Stimulated activated CD4-positive, alpha-beta T cell treated with anti-CD3 and anti-CD28 coated beads, Interleukin-1b, Interleukin-23, amount 100 ng/mL, for 48 hours (primary cell): ENCODE measurements around the gene THADA.
A peak's percentile ranks its signal among the peaks of the same experiment; 100 is the strongest.
"Not testable (repeated sequence)": the region's sequence is repeated elsewhere in the genome, so short reads cannot be mapped to it uniquely, and the experiment has no call there.

ENCODE experiments used
- DNase-seq: peaks from one replicate; pipeline ENCODE4 v3.0.0-alpha.2; 2020

THADA gene

DNA sequence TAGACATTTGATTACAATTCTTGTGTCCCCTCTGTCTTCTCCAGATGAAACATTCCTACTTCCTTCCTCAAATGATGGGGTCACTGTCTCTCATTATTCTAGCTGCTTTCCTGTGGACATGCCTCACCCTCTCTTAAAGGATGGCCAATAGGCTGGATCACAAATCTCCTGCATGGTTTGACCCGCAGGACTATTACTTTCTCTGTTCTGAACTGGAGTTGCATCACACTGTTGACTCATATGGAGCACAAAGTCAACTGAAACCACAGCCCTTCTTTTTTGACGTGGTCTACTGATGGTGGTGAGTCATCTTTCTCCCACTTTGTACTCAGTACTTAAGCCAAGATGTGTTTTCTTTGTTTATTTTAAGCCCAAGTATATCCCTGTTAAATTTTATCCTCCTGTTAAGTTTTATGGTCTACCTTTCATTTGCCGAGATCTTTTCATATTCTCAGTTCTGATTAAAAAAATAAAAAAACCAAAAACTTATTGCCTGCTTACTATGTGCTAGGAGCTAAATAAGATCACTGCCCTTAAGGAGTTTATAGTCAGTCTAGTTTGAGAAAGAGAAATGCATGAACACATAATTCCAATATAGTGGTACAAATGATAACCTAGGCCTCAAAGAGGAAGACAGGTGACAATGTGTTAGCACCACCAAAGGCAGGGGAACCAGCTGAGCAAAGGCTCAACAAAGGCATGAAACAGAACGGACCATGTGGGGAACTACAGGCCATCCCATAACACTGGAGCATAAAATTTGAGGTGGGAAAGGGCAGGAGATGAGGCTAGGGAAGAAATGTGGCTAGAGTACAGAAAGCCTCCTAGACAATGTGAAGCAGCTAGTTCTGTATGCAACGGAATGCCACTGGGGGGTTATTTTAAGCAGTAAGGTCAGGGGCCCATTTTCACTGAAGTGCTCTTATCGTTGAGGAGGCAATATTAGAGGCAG is 301.8 kb downstream of the THADA start:
- peak; percentile 62 for DNase-seq

DNA sequence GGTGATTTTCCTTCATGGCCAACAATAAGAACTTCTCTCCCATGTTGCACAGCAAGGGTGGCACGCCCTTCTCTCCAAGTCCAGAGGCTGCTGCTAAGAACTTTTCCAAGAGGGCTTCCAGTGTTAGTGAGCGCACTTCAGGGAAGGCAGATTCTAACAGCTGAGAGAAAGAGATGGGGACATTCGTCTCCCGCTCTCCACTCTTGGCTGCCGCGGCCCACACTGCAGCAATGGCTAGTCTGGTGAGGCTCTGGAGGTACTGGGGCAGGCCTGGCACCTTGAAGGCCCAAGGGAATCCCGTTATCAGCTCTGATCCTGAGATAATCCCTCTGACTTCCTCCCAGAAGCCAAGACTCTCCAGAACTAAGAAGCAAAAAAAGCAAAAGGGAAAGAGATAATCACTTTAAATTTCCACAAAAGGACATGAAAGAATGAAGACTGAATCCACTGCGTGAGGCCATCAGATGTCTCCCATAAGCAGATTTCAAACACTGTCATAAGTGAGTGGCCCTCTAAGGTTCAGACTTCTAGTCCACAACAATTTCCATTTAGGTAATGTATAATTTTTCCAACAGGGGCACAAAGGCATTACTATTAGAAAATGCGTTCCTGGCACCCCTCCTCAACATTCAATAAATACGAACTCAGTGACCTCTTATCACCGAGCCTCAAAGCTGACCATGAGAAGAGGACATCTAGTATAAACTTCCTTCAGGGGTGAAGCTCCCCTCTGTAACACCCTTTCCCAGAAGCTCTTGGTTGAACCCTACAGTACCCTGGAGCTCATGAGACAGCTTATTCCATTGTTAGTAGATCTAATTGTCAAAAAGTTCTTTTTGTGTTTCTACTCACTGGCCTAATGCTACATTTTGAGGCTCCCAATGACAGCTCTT is 302.7 kb downstream of the THADA start:
- DNase-seq: no peak

DNA sequence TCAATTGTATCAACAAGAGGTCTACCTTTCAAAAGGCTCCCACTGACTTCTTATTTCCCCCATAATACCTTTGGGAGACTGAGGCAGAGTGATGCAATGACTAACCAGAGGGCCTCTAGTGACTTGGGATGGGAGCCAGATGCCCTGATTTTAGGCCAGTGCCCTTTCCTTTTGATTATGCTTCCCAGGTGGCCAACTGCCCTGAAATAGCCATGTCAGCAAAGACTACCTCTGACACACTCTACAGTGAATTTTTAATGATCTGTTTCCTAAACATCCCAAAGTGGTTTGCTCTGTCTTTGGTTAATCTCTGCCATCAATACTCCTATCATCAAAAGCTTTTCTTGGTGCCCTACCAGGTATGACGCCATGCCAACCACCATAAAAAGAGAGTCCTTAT is 303.5 kb downstream of the THADA start:
- DNase-seq: no peak

DNA sequence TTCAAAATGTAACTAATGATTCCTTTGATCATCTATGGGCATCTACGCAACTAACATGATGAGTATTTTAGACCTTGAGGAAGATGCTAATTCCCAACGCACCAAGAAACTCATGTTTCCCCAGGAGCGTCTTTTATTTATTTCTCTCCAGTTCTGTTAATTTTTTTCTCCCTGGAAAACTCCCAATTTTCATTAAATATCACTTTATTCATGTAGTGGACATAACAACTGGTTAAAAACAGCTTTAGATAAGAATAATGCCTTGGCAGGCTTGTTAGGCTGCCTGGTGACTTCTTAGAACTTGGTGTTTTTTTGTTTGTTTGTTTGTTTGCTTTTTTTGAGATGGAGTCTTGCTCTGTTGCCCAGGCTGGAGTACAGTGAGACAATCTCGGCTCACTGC is 306.5 kb downstream of the THADA start:
- no peak for DNase-seq

DNA sequence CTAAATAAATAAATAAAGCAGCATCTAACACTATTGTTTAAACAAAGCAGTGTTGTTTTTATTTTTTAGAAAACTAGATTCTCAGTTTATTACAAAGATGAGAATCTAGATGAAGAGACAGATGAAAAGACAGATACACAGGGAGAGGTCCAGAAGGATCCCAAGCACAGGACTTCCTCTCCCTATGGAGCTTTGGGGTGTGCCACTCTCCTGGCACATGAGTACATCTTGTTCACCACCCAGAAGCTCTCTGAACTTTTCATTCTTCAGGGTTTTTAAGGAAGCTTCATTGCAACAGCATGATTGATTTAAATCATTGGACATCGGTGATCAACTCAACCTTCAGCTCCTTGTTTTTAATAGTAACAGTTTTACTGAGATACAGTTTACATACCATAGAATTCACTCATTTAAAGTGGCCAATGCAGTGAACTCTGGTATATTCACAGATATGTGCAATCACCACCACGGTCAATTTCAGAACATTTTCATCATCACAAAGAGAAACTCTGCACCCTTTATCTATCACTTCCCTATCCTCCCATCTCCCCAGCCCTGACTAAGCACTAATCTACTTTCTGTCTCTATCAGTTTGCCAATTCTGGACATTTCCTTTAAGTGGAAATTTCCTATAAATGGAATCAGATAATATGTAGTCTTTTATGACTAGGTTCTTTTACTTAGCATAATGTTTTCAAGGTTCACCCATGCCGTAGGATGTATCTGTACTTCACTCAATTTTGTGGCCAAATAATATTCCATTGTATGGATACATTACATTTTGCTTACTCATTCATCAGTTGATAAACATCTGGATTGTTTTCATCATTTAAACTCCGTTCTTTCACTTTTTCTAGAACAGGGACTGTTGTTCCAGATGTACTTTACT is 307.2 kb downstream of the THADA start:
- DNase-seq: no peak

DNA sequence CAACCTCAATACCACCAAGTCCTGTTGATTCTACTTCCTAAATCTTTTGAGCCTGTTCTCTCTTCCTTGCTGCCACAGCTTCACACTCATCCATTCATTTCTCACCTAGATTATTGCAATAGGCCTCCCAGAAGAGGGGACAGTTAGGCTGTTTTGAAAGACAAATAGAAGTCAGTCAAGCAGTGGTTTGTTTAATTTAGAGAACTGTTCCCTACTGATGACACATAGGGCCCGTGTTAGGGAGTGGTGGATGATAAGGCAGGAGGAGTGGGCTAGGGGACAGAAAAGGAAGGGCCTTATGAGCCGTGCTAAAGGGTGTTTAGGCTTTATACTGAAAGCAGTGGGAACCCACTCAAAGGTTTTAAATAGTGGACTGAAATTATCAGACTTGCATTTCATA is 309.9 kb downstream of the THADA start:
- DNase-seq: no peak

DNA sequence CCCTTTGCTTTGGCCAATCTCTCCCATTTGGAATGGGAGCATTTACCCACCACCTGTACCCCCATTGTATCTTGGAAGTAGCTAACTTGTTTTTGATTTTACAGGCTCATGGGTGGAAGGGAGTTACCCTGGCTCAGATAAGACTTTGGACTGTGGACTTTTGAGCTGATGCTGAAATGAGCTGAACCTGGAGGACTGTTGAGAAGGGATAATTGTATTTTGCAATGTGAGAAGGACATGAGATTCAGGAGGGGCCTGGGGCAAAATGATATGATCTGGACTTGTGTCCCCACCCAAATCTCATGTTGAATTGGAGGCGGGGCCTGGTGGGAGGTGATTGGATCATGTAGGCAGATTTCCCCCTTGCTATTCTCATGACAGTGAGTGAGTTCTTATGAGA is 310.9 kb downstream of the THADA start:
- no peak for DNase-seq

DNA sequence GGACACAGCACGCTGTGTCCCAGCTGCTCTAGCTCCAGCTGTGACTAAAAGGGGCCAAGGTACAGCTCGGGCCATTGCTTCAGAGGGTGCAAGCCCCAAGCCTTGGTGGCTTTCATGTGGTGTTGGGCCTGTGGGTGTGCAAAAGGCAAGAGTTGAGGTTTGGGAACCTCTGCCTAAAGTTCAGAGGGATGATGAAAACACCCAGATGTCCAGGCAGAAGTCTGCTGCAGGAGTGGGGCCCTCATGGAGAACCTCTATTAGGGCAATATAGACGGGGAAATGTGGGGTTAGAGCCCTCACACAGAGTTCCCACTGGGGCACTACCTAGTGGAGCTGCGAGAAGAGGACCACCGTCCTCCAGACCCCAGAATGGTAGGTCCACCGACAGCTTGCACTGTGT is 311.5 kb downstream of the THADA start:
- DNase-seq: not testable (repeated sequence)

DNA sequence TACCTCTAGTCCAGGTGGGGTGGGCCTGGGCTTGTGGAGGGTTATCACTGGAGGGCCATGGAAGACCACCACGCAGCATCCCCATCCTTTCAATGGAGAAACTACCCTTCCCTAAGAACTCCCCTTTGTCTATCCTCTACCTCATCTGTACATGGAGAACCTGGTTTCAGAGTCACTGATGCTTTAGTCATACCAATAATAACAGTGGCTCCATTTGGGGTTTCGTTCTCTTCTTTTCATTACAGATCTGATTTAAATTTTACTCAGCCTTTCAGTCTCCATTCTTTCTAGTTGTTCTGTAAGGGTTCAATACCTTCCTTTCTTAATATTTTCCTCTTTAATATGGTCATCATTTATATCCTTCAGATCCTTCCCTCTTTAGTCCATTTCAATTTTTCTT is 314.8 kb downstream of the THADA start:
- no peak for DNase-seq

DNA sequence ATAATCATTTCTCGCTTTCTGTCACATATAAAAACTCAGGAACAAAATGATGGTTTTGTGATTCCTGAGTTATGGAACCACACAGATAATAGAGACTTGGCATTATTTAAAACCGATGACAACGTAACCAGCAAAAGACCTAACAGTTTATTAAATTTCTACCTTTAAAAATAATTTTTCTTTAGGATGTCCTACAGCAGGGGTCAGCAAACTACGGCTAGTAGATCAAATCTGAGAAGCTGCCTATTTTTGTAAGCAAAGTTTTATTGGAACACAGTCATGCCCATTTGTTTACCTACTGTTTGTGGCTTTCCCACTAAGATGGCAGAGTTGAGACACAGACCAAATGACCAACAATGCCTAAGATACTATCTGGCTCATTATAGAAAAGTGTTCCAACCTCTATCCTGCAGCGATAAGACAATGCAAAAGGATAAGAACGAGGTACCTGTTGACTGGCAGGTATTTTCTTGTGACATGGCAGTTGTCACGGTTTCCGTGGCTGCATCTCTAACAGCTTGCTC is 316.5 kb downstream of the THADA start:
- DNase-seq: no peak

DNA sequence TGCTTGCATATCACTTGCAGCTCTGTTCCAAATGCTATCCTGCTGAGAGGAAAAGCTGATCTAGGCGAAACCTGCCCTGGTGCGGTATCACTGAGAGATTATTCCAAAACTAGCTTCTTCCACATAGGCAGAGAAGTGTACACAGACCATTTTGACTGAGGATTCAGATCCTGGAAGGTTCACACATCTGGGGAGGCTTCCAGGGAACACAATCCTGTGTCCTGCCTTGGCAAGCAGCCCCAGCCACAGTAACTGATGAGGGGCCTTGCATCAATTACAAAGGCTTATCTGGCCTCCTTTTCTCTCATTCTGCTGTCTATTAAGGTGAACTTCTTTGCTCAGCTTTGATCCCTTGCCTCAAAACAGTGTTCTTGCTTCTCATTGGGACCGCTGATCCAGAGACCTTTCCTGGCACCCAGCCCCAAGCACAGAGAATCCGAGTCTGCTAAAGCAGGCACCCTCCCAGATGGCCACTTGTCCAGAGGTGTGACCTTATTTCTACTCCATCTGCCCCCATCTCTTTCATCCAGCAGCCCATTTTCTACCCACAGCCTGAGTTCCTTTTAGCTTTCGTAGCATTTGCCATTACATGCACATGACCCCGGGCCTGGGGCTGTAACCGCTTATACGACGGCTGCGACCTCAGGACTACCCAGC is 317.1 kb downstream of the THADA start:
- no peak for DNase-seq

DNA sequence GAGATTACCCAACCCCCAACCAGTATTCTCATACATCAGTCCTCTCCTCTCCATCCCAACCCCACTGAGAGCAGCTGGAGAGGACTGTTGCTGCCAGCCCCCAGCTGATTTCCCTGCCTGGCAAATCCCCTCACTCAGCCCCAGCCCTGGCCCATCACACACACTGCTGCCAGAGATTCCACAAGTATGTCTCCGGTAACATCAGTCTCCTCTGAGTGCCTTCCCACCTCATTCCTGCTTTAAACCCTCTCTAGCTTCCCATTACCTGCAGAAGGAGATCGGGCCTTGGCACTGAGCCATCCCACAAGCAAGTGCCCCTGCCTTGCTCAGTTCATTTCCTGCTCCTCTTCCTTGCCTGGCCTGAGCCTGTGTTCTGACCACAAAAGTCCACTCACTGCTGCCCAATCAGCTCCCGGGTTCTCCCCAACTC is 318.9 kb downstream of the THADA start:
- DNase-seq: no peak

DNA sequence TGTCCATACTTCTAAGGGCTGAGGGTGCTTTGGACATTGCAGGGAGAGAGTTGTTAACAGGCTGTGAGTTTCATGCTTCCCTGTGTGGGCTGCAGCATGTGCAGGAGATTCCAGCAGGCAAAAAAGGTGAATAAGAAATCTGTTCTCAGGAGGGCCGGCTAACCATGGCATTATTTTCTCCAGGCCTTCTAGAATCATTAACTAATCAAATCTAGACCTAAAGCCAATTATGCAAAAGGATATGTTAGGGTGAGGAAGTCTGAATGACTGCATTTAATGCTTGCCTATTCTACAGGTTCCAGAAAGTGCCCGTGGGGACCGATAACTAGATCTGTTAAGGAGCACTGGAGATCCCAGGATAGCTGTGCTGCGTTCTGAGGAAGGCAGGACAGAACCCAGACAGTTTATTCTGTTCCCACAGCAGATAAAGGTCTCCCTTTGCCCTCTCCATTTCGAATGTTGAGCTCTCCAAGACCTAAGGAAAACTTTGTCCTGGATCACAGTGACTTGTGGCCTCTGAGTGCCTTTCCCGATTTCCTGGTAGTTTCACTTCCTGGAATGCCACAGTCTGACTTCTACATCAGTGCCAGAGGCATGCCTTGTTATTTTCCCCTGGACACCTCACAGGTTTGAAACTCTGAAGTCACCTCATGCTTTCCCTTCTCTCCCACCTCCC is 319.4 kb downstream of the THADA start:
- DNase-seq: no peak

DNA sequence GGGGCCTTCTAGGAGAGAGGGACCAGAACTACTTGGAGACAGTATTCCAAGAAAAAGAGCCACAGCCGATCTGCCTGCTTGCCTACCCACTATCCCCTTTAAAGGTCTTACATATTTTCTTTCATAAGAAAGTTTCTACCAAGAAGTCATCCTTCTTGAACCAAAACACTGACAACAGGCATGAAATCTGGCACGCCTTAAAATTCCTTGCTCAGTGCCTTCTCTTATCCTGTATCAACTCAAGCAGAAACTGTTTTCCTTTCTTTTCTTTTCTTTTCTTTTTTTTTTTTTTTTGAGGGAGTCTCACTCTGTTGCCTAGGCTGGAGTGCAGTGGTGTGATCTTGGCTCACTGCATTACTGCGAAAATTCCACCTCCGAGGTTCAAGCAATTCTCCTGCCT is 321.1 kb downstream of the THADA start:
- no peak for DNase-seq

DNA sequence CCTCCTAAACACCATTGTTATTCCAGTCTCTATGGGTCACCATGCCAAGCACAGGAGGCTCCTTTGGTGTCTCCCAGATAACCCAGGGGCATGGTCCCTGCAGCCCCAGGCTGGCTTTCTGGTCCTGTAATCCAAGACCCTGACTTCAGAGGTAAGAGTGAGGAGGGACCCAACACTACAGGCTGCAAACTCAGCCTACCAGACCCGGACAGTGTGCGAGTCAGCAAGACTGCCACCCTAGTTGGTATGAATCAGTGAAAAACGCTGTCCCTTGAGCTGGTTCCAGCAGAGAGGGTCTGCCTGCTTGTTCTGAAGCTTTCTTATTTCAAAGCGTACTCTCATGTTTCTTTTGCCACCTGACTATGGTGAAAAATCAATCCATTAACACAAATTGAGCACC is 321.8 kb downstream of the THADA start:
- DNase-seq: no peak

DNA sequence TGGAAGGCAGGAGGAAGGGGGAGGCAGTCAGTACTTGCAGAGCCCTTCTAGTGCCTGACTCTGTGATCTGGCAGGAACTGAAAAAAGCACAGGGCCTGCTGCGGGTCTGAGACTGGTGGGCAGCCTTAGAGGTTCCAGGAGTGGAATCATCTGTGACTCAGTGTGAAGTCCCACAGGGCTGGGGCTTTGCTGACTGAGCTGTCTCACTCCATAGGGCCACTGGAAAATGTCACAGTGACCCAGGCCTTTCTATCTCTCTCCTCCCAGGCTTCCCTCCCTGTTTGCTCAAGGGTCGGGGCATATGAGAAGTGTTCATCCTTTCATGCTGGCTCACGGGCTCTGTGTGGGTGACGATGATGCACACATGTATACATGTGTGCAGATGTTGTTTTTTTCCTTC is 322.3 kb downstream of the THADA start:
- peak; percentile 2 for DNase-seq

DNA sequence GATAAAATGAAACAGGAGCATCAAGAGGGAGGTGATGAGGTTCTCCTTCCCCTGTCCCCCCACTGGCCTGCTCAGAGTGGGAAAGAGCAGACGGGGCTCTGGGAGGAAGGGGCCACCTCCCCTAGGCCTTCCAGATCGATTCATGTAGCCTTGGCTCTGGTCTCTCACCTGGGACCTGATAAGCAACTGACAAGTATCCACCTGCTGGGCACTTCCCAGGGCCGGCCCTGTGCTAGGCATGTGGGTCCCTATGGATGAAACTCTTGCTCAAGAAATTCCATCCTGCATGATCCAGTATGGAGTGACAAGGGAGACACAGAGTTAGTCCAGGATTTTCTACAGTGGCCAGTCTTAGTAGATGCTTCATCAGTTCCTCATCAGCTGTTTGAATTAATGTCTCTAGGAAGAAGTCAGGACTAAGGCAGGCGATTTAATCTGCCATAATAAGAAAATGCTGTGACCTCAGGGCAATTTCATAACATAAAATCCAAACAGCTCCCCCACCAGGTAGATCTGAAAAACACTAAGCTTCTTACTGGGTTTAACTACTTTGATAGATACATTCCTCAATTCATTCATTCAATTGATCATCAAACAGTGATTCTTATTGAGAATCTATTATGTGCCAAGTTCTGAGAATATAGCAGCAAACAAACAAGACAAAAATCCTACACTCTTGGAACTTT is 324.8 kb downstream of the THADA start:
- no peak for DNase-seq

DNA sequence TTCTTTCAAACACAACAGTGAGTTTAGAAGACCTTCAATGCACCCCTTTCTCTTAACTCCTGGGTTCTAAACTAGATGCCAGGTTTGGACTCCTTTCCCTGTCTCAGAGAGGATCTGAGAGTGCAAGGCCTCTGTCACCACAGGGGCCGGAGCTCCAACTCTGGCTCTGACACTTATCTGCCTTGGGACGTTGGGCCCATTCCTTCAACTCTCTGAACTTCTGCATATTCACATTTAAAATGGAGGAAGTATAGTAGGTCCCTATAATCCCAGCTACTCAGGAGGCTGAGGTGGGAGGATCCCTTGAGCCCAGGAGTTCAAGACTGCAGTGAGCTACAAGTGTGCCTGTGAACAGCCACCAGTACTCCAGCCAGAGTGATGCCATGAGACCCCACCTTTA is 325.4 kb downstream of the THADA start:
- DNase-seq: no peak

DNA sequence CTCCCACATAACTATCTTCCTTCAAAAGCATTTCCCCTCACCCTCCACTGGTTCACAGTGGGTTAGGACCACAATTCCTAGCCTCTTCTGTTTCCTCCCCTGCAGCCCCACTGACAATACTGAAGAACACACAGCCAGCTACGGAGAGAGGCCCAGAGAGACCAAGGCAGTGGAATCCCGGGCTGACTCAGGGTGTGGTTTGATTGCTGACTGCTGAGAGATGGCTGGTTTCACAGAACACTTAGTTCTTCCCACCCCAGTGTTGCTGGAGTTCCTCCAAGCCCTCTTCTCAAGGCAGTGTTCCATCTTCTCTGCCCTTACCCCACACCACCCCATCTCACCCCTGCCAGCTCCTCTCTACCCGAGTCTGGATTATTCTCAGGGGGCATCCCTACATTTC is 326.1 kb downstream of the THADA start:
- no peak for DNase-seq

DNA sequence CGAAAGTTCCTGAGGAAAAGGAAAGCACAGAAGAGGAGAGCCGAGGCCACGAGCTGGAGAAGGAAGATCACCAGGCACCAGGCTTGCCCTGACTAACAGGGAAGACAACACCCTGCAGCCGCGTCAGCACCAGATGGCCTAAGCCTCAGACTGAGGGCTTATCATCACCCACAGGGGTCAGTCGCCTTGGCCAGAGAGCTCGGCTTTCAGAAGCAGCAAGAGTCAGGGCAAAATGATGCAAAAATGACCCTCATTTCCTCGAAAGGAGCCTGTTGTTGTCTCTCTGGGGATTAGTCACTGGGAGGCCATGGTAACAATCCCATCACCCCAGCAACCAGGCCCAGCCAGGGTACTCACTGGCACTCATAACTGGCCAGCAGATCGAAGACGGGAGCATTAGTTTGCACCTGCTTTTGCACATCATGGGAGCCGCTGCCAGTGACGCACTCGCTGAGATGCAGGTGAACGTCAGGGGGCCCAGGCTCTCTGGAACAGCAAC is 326.7 kb downstream of the THADA start:
- no peak for DNase-seq
